HG02981 (cell line): Measurements from ENCODE around the gene ARL8B.
A peak's percentile ranks its signal among the peaks of the same experiment; 100 is the strongest.

Experiments
- ATAC-seq: cut with Tn5 transposase; IDR thresholded peaks from one replicate; pipeline ENCODE4 v1.9.1; 2021; ENCODE audit warnings: mild to moderate bottlenecking, moderate library complexity; ENCODE audit not compliant: unreplicated experiment

Gene ARL8B

DNA sequence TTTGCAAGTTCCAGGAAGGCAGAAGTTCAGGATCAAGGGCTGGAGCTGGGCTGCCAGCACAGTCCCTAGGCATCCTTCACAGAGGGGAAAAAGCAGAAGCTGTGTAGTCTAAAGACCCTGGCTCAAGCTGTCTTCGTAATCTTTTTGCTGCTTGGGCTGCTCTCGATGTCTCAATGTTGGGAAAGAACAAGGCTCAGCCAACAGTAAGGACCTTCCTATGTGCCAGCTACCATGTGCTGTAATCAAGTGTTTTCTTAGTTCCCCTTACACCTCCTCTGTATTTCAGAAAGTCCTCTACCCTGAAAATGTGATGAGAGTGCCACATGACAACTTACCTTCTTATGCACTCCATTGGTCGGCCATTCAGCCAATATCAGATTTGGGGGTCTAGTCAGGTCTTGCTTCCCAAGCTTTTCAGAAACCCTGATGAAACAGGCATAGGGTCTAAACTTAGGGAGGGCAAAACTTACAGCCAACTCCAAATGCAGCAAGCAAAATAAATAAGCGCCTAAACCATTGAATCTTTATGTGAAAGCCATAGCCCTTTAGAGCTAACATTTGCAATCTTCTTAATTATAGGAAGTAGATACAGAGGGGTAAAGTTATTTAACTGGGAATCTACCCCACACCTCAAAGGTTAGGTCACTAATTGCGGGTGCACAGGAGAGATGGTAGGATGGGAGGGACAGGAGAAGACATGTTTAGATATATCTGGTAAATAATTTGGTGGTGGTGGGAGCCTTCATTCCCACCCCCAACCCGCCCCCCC lies 64.2 kb downstream of the ARL8B start:
- ATAC-seq = no peak

DNA sequence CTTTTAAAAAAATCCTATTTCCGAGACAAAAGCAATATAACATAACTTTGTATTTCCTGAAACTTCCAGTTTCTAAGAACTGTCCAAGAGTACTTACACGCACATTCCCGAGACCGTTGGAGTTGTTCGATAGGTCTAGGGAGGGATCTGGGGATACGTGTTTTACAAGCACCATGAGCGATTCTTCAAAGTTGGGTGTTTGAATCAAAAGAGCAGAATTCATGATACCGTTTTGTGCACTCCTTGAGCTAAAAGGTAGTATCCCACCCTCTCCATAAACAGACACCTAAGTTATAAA lies 64.7 kb downstream of the ARL8B start:
- ATAC-seq = no peak

DNA sequence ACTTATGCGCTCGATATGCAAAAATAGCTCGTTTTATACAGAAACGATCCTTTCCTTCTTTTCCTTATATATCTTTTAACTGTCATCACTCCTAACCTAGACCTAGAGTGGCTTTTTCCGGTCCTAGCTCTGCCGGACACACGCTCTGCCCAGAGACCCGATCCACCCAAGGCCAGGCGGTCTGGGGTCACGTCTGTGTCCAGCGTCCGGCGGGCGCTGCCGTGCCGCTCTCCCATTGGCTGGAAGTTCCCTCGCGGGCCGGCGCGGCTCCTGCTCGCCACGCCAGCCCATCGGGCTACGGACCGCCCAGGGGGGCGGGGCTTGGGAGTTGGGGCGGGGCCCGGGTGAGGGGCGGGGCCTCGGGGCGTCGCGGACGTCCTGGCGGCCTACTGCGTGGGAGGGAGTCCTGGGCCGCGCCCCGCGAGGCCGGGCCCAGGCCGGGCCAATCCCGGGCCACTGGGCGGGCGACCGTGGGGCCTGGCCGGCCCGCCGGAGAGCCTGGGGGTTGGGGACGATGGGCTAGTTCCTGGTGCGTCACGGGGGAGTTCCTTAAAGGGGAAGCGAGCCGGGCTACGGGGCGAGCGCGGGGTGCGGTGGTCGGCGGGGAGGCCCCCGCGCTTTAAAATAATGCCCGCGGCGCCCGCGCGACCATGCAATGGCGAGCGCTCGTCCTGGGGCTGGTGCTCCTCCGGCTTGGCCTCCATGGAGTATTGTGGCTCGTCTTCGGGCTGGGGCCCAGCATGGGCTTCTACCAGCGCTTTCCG lies 65.2 kb downstream of the ARL8B start, which contains the start of gene EDEM1:
EDEM1 (plus strand) TSS at position 552 of the 764 bp plus-strand sequence; CDS start at position 651, 99 bp downstream.
- peak; percentile 83 for ATAC-seq

DNA sequence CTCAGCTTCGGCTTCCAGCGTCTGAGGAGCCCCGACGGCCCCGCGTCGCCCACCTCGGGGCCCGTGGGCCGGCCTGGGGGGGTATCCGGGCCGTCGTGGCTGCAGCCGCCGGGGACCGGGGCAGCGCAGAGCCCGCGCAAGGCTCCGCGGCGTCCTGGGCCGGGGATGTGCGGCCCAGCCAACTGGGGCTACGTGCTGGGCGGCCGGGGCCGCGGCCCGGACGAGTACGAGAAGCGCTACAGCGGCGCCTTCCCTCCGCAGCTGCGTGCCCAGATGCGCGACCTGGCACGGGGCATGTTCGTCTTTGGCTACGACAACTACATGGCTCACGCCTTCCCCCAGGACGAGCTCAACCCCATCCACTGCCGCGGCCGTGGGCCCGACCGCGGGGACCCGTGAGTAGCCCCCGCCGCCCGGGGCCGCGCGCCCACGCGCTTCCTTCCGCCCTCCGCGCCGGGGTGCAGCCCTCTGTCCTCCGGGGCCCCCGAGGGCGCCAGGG lies 65.9 kb downstream of the ARL8B start:
- ATAC-seq = peak; percentile 7

DNA sequence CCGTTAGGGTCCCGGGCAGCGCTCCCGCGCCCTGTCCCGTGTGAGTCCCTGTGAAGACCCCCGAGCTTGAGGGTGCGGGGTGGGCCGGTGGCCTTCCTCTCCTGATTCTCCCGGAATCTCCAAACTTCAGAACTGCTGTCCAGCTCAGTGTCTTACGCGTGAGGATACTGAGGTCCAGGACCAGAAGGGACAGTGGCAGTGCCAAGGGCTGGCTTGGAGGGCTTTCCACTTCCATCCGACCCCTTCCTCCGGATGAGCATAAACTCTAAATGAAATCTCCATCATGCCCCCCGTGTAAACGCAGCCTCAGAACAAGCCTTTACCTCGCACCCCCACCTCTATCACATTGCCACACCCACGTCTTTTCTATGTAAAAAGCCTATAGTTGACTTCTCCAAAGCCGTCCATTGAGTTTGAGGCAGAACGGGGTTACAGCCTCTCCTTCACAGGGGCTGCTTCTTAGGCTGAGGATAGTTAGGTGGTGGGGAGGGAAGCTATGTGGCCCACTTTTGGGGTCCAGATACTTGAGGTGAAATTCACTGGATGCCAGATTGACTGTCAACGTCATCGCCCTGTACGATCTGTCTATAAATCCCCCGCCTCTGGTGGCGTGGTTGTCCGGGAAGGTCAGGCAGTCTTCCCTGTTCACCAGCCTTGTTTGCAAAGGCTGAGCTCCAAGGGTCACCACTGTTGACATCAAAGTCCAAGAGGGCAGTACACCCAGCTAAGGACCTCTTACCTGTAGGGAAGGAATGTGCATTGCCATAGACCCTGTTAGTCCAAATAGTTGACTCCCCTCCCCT lies 66.5 kb downstream of the ARL8B start:
- no peak for ATAC-seq

DNA sequence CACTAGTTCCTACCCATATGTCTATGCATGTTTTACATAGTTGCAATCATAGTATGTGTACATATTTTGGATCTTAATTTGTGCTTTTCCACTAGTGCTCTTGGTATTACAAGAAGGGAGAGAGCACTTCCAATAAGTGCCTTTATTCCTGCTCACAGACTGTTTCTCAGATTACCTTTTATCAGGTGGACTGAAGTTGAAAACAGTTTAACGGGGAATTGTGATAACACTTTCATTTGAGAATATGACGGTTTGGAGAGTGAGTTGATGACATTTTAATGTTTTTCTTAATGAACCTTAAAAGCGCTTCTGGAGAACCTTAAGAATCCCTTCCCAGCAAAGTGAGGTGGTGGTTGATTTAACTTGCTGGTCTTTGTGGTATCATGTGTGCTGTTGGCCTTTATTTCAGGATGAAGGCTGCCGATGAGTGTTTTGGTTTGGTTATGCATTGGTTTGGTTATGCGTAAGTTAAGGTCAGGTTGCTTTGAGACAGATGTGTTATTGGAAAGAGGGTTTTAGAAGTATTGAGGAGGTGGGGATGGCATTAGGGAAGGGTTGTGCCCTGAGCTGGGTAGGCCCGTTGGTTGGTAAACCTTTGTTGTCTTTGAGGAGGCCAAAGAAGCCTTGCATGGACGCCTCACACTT lies 68.2 kb downstream of the ARL8B start:
- ATAC-seq = no peak

DNA sequence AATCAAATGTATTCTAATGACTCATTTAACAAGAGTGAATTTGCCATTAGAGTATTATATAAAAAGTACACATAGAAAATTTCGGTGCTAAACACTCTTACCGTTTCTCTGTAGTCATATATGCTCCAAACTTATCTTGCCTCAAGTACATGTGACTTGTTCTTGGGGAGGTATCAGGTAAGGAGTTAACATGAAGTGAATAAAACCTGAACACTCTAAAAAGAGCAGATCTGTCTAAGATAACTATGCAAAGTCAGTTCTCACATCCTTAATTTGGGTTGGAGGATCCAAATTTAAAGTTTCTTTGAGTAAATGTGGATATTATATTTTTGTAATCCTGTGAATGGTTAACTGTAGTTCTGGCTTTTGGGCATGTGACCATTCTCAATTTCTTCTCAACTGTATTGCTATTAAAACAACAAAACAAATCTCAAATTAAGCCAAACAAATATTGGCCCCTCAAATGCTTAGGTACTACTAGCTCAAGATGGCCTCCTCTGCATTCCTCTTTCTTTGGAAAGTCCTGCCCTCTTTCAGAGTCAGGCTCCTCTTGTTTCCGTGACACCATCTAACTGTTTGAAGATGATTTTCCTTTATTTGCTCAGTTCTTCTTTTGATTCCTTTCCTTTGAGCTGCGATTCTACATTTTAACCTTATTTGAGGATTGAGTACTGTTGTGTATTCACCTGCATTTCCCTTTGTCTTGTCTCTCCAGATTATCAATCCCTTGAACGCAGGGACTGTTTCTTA lies 69.6 kb downstream of the ARL8B start:
- no peak for ATAC-seq

DNA sequence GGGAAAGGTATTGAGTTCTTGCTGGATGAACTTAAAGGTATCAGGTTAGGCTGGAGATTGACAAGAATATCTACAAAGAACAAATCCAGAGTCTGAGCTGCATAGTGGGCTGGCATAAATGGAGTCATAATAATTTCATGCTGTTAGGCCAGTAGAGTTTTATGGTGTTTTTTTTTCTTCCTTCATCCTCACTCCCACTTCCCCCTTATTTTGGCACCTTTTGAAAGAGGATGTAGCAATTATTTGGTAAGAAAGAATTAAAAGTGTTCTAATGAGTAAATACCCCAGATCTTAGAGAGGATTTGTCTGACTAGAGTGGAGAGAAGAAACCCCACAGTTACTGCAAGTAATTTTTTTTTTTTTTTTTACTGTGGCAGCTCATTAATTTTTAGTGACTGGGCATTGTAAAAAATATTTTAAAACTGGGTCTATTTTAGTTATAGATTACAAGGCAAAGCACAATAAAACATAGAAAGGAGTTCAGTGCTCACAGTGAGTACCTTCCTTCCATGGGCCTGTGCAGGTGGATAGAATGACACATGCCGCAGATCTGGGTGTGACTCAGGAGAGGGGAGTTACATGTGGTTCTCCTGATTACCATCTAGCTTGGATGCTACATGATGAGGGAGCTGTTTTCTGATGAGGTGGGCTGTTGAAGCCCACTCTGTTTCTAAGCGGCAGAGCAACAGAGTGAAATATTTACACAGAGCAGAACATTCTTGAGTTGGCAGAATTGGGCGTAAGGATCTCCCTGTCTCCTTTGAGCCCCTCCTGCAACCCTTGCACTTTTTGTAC lies 70.7 kb downstream of the ARL8B start:
- no peak for ATAC-seq

- no peak for ATAC-seq
These were observed 72.2 kb downstream of the ARL8B start for GRCh38 chr3:5194341-5194740.

GRCh38 chr3:5194801-5195509 lies 72.9 kb downstream of the ARL8B start:
- peak; percentile 30 for ATAC-seq

GRCh38 chr3:5195605-5196004 lies 73.5 kb downstream of the ARL8B start:
- ATAC-seq = no peak

DNA sequence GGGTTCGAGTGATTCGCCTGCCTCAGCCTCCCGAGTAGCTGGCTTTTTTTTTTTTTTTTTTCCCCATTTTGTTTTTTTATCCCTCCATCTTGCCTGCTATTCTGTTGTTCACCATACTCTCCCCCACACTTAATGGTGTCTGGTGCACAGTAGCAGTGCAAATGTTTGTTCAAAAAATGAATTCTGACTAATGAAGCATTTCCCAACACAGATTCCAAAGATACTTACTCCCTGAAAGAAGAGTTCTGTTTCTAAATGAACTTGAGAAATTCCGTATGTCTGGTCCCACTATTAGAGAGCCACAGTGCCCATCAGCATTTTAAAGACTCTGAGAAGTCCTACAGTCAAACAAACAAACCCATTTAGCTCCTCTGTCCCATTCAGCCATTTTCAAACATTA lies 74.9 kb downstream of the ARL8B start:
- no peak for ATAC-seq

- ATAC-seq = peak; percentile 80
These were observed 75.6 kb downstream of the ARL8B start for GRCh38 chr3:5197470-5198312.

DNA sequence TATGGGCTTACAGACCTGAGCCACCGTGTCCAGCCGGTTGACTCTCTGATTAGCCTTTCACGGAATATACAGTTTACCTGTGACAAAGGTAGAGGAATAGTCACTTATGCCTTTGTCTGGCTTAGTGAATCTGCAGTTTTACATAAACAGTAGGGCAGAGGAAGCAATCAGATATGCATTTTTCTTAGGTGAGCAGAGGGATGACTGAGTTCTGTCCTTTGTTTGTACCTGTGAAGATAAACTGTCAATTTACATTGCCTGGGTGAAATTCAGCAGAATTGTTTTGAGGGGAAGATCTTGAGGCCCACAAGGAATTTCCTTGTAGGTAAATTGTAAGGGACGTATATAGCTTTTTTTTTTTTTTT lies 76.2 kb downstream of the ARL8B start:
- ATAC-seq = no peak

DNA sequence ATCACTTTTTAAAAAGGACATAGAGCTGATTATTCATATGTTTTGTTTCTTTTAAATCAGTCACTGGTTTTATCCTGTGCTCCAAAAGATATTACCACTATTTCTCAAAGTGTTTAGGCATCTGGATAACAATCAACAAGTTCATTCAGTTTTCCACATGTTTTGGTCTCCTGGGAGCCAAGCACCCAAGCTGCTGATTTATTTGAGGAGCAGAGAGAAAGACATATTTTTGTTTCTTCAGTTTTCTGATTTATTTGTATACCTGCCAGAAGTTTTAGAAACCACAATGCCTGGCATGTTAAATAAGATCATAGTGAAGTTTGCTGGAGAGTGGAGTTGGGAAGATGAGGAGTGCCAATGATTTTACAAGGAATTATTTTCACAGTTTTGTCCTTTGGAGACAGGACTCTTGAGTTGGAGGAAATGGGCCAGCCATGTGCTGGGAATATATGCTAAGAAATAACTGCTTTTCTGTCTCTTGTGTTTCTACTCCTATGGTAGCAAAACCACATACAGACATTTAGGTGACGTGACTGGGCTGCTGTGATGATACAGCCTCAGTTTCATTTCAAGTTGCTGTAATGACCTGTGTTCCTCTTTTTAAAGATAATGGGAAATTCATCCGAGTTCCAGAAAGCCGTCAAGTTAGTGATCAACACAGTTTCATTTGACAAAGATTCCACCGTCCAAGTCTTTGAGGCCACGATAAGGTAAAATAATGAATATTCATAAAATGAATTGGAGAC lies 77.1 kb downstream of the ARL8B start:
- ATAC-seq = peak; percentile 37

DNA sequence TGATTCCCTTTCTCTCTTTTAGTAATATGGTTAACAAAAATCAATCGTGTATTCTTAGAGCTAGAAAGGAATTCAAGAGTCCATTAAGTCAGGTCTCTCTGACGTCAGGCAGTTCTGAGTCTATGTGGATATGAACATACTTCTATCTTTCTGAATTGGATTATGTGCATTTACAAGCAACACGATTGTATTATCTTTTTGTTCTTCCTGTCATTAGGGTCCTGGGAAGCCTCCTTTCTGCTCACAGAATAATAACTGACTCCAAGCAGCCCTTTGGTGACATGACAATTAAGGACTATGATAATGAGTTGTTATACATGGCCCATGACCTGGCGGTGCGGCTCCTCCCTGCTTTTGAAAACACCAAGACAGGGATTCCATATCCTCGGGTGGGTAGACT lies 79.4 kb downstream of the ARL8B start:
- no peak for ATAC-seq

DNA sequence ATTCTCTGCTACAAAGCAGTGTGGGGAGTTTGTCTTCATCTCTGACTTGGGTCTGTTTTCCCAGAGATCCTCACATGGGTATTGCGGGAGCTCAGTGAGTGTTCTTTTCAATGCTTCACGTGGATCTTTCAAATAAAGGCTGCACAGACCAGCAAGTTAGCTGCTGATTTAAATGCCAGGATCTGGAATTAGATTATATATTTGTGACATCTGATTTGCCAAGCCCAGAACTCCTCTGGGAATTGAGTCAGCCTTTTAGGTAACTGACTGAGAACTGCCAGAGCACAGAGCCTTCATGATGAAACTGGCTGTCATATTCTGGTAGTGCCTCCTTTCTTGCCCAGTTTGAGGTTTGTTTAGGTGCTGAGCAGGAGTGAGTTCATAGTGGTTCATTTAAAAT lies 80.1 kb downstream of the ARL8B start:
- no peak for ATAC-seq
